NCI-H510A (cell line): ENCODE data around the gene CECR2.

Source experiments
- DNase-seq: peaks from one replicate; lab custom pipeline; 2025; lab: John Stamatoyannopoulos, UW

Gene CECR2

DNA sequence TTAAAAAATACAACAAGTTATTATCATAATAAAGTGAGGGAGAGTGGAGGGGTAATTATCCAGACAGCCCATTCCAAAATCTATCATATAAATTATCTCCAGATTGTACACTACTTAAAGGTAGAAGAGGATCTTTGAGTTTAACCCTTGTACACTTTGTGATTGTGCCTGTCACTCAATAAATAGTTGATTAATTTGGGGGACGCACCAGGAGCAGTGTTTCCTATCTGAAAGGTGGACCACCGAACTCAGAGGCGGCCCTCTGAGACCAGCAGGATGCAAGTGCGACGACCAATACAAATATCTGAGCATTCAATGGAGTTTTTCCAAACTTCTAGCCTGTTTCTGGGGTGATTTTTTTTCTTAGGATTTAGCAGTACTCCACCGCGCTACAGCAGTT is 1.1 kb upstream of the CECR2 start:
- DNase-seq = no peak

DNA sequence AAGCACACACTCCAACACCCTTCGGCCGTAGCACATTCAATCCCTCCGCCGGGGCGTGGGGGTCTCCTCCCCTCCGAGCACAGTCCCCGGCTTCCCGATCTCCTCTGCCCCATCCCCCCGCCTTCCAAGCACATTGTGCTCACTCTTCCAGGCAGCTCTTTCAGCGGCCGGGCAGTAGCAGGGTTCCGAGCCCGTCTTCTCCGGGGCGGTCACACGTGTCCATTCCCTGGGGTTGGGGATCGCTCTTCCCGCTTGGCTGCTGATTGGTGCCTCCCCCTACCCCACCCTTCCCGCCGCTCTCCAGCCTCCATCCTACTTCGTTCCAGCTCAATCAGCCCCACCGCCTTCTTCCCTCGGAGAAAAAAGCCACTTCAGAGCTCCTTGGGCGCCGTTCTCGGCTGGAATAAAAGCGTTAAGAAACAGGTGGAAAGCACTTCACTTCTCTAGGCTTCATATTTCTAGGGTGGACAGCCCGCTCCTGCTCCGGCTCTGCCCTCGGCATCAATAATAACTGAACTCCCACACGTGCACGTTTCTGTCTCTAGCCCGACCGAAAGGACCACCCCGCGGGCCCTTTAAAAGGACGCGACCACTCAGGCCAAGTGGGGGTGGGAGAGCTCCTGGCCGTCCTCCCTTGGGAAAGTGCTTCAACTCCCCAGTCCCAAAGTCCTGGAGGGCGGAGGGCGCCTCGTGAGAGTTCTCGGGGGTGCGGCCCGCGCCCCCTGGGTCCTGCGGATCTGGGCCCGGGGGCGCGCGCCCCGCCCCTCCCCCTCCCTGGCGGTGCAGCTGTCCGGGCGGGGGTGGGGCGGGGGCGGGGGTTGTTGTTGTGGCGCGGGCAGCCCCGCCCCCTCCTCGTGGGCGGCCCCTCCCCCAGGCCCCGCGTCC is 464 bp upstream of the CECR2 start:
- DNase-seq = peak; percentile 47

DNA sequence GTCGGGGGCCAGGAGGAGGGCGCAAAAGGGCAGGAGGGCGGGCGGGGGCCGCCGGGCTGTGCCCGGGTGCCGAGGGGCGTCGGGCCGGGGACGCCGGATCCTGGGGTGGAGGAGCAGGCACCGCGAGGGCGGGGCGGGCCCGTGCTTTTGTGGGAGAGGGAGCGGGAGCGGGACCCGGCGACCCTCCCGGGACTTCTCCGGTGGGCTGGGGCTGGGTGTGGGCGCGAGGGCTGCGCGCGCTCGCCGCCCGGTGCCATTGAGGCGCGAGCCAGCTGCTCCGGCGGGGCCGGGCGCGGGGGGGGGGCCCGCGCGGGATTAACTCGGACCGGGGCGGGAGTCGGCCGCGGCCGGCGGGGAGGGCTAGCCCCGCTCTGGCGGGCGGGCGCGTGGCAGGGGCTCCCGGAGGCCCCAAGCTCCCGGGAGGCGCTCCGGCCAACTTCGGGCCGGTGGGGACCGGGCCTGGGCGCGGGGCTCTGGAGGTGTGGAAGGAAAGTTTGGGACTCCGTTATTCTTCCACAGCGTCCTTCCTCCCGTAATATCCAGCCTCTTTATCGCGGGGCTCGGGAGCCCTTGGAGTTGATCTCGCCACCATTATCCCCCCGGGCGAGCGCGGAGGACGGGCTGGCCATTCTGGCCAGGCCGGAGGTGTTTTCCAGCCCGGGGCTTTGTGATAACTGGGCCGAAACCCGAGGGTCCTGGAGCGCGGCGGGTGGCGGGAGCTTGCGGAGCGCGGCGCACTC is 936 bp downstream of the CECR2 start:
- DNase-seq = no peak

DNA sequence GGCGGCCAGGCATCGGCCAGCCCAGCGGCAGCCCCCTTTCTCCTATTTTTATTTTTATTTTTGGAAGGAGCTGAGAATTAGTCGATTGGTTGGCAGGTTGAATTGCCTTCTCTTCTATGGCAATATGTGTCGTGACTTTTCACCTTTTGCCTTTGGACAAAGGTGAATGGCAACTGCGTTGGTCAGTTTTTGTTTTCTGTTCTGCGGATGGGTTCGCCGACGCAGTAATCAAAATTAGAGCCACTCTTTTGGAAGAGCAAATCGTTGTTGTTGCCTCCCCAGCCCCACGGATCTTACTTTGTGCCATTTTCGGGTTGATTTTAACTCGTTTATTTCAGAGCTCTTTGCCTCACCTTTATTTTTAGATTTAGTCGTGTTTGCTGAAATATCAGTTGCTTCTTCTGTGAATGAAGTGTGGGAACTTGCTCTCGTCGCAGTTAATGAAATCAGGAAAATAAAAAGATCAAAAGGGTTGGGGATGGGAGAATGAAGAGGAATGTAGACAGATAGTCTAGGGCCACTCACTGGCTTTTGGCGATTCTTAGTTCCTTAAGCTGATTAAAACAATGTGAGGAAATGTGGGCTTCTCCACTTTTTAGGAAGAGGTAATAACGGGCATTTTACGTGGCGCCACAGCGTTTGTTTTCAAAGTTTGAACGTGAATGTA is 1.6 kb downstream of the CECR2 start:
- no peak for DNase-seq

DNA sequence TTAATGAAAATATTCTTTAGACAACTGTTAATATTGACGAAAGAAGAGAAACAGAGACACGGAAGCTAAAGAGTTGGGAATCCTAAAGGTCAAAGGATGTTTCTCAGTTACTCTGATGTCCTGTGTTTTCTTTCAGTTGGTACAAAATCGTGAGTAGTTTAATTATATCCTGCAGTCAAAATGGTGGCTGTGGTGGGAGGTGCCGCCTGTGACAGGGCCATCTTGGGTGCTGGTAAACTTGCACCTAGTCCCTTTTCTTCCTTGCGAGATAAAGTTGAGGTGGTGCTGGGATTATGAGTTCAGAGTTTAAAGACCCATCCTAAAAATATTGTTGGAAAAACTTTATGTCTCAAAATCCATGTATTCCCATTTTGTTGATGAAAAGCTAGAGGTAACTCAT is 2.2 kb downstream of the CECR2 start:
- no peak for DNase-seq

DNA sequence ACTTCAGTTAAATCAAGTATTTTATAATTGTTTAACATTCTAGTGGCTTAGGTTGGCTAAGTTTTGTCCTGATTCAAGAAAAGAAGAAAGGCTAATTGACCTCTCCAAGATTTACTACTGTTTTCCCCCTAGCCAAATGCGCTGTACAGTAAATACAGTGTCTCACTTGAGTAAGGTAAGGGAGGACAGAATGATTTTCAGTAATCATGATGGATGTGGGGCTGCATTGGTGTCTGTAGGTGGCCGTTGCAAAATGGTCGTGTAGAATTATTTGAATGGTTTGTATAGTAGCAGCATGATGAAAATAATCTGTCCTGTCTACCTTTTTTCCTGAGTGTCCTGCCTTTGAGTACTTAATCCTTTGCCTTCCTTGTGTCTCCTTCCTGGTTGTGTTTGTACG is 4.6 kb downstream of the CECR2 start:
- DNase-seq = no peak

DNA sequence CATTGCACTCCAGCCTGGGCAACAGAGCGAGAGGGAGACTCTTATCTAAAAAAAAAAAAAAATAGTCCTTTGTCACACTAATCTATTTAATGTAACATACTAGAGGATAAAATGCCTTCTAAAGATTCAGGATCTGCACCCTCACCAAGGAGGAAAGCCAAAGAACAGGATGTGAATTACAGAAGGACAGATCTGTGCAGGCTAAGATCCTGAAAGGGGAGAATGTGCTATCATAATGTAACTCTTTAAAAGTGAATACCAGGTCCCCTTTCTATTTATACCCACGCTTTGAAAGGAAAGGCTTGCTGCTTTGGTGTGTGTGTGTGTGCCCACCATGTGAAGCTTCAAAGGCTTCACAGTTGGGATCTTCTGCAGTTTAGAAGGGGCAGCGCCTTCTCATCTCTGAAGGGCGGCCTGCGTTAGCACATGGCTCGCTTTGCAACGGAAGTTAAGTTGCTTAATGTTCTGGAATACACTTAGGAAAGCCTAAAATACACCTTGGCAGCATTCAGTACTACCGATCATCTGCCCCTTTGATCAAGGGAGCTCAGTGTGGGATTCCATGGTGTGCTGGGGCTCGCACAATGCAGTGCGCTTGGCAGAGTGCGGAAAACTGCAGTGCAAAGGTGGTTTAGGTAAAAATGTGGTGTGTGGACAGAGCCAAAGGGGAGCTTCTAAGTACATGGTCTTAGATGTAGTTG is 6.8 kb downstream of the CECR2 start:
- DNase-seq = no peak

DNA sequence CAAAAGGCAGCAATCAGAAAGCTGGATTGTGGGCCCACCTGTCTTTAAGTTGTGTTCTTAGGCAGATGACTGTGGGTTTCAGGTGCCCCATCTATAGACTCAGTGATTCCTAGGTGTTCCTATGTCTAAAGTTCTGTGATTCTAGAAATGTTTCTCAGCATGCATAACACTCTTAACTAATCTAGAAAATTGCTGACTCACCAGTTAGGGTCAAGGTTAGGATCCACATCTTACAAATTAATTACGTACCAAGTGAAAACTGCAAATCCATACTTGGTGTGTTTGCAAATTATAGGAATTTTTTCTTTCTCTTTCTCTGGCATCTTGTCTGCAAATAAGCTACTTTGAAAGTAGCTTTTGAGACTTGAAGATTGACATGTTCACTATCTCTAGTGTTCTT is 7.7 kb downstream of the CECR2 start:
- no peak for DNase-seq

DNA sequence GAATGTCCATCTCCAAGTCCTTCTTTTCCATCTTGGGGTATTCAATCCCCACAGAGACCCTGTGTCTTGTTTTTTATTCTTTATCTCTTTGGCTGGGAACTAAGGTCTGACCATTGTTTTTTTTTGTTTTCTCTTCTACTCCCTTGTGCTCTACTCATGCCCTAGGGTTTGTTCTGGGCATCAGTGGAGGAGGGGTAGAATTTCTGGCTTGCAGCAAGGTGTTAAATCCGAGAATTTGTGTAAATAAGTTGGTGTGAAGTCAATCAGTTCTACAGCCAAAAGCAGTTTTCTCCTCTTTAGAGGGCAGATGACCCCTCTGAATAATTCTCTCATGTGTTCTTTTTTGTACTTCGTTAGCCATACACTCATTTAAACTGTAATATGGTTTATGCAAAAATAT is 10.7 kb downstream of the CECR2 start:
- DNase-seq = no peak

DNA sequence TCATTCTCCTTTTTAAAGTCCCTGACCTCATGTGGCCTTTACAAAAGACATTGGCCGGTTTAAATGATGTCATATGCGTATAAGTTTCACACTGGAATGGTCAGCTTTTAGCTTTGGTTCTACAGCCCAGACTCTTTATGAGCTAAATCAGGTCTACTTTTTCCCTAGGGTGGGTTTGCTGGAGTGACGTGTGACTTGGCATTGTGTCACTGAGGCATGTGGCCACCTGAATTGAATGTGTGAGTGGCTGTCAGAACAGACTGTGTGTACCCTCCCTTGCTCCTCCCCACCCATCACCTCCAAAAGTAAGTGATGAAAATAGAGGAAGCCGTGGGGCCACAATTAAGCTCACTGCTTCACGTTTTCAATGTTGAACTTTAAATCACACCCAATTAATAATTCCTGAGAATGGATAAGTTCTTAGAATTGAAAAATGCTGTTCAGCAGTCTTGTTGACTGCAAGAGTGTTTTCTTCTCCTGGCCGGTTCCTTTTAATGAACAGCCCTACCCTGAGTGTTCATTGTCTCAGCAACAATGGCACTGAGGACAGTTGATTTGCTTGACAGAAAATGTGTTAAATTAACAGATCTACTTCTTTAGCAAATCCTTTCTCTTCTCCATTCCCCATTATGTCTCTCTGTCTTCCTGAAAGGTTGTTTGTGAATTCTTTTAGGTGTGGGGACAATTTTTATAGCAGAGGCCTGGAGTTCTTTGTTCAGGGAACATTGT is 11.3 kb downstream of the CECR2 start:
- no peak for DNase-seq

DNA sequence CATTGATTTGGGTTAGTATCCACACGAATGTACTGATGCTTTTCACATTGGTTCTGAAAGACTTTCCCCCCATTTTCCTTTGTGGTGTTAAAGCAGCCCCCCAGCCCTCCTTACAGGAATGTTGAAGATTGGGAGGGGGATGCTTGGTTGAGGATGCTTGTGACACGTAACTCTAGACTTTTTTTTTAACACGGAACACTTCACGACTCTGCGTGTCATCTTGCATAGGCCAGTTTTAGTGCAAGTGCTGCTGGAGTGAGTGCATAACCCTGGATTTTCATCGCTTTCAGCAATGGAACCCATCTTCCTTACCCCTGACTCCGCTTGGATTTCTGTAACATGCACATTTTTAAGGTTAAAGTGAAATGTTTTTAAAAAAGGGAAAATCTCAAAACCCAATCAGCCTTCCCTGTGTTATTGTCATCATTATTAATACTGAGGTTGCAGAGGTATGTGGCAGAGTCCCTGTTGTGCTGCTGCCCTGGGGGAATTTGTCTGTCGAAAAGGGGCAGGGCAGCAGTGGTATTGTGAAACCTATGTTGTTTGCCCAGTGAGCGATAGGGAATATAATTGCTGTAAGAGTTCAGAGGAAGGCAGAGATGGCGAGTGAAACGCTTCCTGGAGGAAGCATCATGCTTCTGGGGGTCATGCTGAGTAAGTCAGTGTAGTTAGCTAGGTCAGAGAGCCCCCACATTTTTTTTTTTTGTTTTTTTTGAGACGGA is 12.1 kb downstream of the CECR2 start:
- no peak for DNase-seq

DNA sequence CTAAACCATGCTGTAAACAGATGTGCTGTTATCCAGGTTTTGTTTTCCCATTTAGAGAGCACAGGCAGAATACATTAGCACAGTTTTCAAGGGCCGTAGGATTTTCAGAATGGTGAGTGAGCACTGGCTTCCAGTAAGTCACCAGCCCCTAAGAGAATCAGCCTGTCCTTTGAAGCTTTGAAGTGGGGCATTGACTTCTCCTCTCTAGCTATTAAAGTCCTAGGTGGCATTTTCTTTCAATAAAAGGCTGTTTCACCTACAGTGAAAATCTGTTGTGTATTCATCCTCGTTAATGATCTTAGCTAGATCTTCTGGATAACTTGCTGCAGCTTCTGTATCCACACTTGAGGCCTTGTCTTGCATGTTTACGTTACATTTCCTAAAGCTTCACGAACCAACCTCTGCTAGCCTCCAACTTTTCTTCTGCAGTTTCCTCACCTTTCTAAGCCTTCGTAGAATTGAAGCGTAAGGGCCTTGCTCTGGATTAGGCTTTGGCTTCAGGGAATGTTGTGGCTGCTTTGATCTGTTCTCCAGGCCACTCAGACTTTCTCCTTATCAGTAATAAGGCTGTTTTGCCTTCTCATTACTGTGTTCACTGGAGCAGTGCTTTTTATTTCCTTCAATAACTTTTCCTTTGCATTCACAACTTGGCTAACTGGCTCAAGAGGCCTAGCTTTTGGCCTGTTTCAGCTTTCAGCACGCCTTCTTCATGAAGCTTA is 15.5 kb downstream of the CECR2 start:
- no peak for DNase-seq

DNA sequence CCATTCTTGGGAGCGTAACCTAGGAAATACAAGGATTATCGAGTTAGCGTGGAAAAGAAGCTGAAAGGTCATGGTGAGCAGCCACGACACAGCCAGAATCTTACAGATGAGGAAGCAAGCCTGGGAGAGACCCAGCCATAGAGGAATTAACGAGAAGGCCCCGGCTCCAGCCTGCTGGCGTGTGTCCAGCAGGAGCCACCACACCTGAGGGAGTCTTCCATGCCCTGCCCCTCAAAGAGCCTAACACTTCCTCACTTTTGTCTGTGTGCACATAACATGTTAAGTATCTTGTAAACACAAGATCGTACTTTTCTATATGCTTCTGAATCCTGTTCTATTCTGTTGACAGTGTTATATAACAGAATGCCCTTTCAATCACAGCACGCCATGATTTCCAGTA is 18.1 kb downstream of the CECR2 start:
- DNase-seq = no peak

DNA sequence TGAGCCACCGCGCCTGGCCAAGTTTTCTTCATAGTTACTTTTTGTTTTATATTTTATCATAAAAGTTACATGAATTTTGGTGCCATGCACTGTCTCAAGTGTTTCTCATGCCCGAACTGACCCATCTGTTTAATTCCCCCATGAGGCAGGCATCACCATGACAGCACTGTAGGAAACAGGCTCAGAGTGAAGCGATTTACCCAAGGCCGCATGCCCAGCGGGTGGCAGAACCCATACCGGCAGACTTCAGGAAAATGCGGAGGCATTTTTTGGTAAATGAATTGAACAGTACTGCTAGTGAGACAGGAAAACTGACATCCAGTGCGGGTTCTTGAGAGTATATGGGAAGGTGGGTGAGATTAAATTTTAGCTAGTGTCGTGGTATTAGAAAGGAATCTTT is 19.0 kb downstream of the CECR2 start:
- DNase-seq = no peak

DNA sequence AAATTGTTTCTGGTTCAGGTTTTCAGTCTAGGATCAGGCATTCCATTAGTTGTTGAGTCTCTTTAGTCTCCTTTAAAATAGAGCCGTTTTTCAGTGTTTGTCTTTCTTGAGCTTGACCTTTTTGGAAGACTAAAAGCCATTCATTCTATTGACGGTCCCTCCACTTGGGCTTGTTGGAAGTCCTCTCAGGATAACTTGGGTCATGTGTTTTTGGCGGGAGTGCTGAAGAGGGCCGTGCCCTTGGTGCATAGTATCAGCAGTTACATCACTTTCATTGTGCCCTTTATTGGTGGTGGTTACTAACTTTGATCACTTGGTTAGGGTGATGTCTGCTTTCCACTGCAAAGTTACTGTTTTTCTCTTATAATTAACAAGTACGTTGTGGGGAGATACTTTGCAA is 20.8 kb downstream of the CECR2 start:
- no peak for DNase-seq

DNA sequence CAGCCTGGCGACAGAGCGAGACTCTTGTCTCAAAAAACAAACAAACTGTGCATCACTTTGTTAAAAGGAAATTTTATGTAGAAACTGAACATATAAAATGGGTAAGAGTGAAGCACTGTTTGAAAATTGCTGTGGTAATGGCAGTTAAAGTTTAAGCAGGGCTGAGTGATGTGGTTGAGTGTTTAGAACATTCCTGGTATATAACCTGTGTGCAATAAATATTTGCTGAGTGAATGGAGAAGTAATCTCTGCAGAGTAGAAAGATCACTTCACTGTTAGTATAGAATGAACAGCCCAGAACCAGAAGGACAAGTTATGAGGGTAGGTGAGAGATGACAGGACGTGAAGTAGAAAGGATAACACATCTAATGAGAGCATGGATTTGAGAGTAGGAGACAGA is 27.3 kb downstream of the CECR2 start:
- no peak for DNase-seq

DNA sequence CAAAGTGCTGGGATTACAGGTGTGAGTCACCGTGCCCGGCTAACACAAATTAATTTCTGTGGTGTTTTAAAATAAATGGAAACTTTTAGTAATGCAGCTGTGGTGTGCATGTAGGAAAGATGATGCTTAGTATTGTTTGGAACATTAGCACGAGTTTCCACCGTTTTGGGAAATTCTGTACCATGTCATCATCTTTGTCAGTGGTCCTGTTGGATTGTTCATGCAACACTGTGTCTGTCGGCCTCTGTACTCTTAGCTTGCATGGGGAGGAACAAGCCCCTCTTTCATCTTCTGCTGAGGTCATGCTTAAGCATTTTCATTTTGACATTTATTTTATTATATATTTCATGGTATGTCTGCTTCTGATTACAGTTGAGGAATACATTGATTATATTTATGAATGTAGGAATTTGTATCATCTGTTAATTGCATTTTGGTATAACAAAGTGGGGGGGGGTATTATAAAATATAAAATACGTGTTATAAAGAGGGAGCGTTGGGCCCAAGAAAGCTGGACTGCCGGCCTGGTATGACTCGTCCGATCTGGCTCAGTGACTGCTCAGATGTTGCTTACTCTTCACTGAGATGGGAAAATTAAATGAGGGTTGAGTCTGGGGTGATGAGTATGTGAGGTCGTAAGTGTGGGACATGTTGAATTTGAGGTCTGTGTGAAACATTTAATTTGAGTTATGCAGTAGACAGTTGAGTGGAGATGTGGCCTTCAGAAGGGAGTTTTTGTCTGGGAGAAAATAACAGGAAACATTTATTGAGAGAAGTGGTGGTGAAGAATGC is 28.7 kb downstream of the CECR2 start:
- no peak for DNase-seq

DNA sequence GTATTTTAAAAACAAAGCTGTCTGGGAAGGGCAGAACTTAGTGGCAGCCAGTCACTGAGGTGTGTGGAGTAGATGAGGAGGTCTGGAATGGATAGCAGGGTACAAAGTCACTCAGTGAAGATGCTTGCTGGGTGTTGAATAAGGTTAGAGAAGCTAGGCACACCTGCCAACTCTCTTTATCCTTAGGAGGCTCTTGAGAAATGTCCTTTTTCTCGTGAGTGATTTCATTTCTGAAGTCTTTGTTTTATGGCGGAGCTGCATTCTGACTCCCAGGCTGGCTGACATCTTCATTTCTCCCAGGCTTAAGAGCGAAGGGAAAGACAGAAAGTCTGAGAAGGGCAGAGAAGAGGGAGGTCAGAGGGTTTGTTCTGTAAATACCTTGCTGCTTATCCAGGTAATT is 31.0 kb downstream of the CECR2 start:
- DNase-seq = no peak

DNA sequence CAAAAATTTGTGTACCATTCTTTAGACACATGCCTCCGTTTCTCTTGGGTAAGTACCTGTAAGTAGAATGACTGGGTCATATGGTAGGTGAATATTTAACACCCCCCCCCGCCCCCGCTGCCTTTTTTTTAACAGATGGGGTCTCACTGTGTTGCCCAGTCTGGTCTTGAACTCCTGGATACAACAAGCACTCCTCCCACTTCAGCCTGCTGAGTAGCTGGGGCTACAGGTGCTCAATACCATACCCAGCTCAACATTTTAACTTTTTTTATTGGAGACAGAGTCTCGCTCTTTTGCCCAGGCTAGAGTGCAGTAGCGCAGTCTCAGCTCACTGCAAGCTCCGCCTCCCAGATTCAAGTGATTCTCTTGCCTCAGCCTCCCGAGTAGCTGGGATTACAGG is 32.5 kb downstream of the CECR2 start:
- no peak for DNase-seq

DNA sequence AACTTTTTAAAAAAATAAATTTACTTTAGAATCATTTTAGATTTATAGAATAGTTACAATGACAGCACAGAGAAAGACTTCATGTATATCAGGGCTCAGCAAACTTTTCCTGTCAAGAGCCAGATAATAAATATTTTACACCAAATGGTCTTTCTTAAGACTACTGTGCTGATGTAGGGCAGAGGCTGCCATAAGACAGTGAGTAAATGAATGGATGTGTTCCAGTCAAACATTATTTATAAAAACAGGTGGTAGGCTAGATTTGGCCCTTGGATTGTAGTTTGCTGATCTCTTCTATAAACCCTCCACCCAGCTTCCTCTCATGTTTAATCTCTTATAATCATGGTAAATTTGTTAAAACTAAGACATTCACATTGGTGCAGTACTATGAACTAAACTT is 33.0 kb downstream of the CECR2 start:
- no peak for DNase-seq
